ENCODE results near the gene LSAMP. TPM values are rescaled to one million over a fixed set of nuclear protein-coding genes. Genes with fewer than 3 reads are reported as not detected.

The LSAMP gene
- total and polyA plus RNA-seq, 2 experiments from 2014 or later = 4.6 to 6.0 TPM

GRCh38 chr3:116443191-116443661 lies 2.1 kb downstream of the LSAMP start:
- Histone ChIP-seq H3K9me3 (ENCODE audit: low read depth) (no peaks in the 10 kb centered on the region), H3K27ac (no peak overlapping the region), H3K4me1 (ENCODE audit: low read depth) (no peaks in the 10 kb centered on the region), H3K27me3 (peaks cover 14% of the 10 kb centered on the region), H3K4me3 (no peak overlapping the region), H3K36me3 (no peaks in the 10 kb centered on the region)
- no peak for TF ChIP-seq CTCF (IDR thresholded peaks at IDR 0.05; ENCODE audit: low read depth, low read length)
- DNase-seq (ENCODE audit: low read depth in 1 of 2, low spot score in 1 of 2) = peak in 1 of 2 donors; percentile 8

GRCh38 chr3:116442331-116443021 lies 2.8 kb downstream of the LSAMP start:
- Histone ChIP-seq H3K4me1 (ENCODE audit: low read depth) (no peaks in the 10 kb centered on the region), H3K27me3 (peaks cover 14% of the 10 kb centered on the region), H3K27ac (no peak overlapping the region), H3K36me3 (no peaks in the 10 kb centered on the region), H3K4me3 (no peak overlapping the region), H3K9me3 (ENCODE audit: low read depth) (no peaks in the 10 kb centered on the region)
- DNase-seq (ENCODE audit: low read depth in 1 of 2, low spot score in 1 of 2) = no peak
- no peak for TF ChIP-seq CTCF (IDR thresholded peaks at IDR 0.05; ENCODE audit: low read depth, low read length)

GRCh38 chr3:116441652-116442051 lies 3.6 kb downstream of the LSAMP start:
- no peaks in the 10 kb centered on the region for H3K4me1 ChIP-seq (ENCODE audit: low read depth)
- no peaks in the 10 kb centered on the region for H3K36me3 ChIP-seq
- no peak for DNase-seq (ENCODE audit: low read depth in 1 of 2, low spot score in 1 of 2)
- no peak overlapping the region for H3K4me3 ChIP-seq
- no peak for TF ChIP-seq CTCF (IDR thresholded peaks at IDR 0.05; ENCODE audit: low read depth, low read length)
- no peak overlapping the region for H3K27ac ChIP-seq
- peaks cover 14% of the 10 kb centered on the region for H3K27me3 ChIP-seq
- H3K9me3 ChIP-seq (ENCODE audit: low read depth) = no peaks in the 10 kb centered on the region

- no peaks in the 10 kb centered on the region for H3K9me3 ChIP-seq (ENCODE audit: low read depth)
- H3K27ac ChIP-seq = no peak overlapping the region
- H3K4me3 ChIP-seq = no peak overlapping the region
- peak in 1 of 2 donors; percentile 33 for DNase-seq (ENCODE audit: low read depth in 1 of 2, low spot score in 1 of 2)
- peaks cover 14% of the 10 kb centered on the region for H3K27me3 ChIP-seq
- no peaks in the 10 kb centered on the region for H3K4me1 ChIP-seq (ENCODE audit: low read depth)
- no peak for TF ChIP-seq CTCF (IDR thresholded peaks at IDR 0.05; ENCODE audit: low read depth, low read length)
- H3K36me3 ChIP-seq = no peaks in the 10 kb centered on the region
These were observed 5.1 kb downstream of the LSAMP start for GRCh38 chr3:116440196-116440595.

GRCh38 chr3:116433552-116433951 lies 11.7 kb downstream of the LSAMP start:
- no peak for TF ChIP-seq CTCF (IDR thresholded peaks at IDR 0.05; ENCODE audit: low read depth, low read length)
- no peak for DNase-seq (ENCODE audit: low read depth in 1 of 2, low spot score in 1 of 2)
- no peaks in the 10 kb centered on the region for H3K9me3 ChIP-seq (ENCODE audit: low read depth)

More at GRCh38 chr3:116433552-116433951, 11.7 kb downstream of the LSAMP start:
- Histone ChIP-seq H3K4me3 (no peak overlapping the region), H3K4me1 (ENCODE audit: low read depth) (no peaks in the 10 kb centered on the region), H3K36me3 (no peaks in the 10 kb centered on the region), H3K27me3 (no peaks in the 10 kb centered on the region), H3K27ac (no peak overlapping the region)
